Large intestine (tissue), 3 donors: Measurements from ENCODE around the gene SMAD4. TPM values are rescaled to one million over a fixed set of nuclear protein-coding genes. Genes with fewer than 3 reads are reported as not detected.
"Not testable (repeated sequence)": the region's sequence is repeated elsewhere in the genome, so short reads cannot be mapped to it uniquely, and the experiment has no call there.

Experiments used
- DNase-seq, 2 donors: peaks; one replicate each; pipeline versions ENCODE4 v3.0.0 to v3.0.0-alpha.2; 2013
- H3K27ac ChIP-seq: one replicate; pipeline ENCODE4 v1.5.1; 2013; ENCODE audit warnings: low read length
- H3K27me3 ChIP-seq: 2 replicates; pipeline ENCODE4 v1.6.1; 2013; ENCODE audit warnings: low read length; ENCODE audit not compliant: control insufficient read depth, insufficient read depth
- H3K36me3 ChIP-seq: 2 replicates; pipeline ENCODE4 v1.6.1; 2013; ENCODE audit warnings: low read length; ENCODE audit not compliant: control insufficient read depth, insufficient read depth
- H3K4me1 ChIP-seq: one replicate; pipeline ENCODE4 v1.6.1; 2013; ENCODE audit warnings: low read length; ENCODE audit not compliant: control insufficient read depth, insufficient read depth
- H3K4me3 ChIP-seq: one replicate; pipeline ENCODE4 v1.5.1; 2013; ENCODE audit warnings: low read length
- H3K9me3 ChIP-seq: one replicate; pipeline ENCODE4 v1.6.1; 2013; ENCODE audit warnings: mild to moderate bottlenecking, low read depth, low read length, moderate library complexity; ENCODE audit not compliant: control insufficient read depth
- WGBS: methylation state at CpG from one replicate; pipeline ENCODE4 v1.1.5; 2013; ENCODE audit warnings: low lambda C conversion rate; ENCODE audit not compliant: insufficient coverage; 5-methylcytosine and 5-hydroxymethylcytosine counted together
- polyA plus RNA-seq: library from polyadenylated mRNA; unstranded; fragments of 120-200 nt; gene quantifications from one replicate; pipeline ENCODE4 v1.2.1, GENCODE V29; 2013

The SMAD4 gene
- polyA plus RNA-seq, 1 donor: 94.0 TPM

DNA sequence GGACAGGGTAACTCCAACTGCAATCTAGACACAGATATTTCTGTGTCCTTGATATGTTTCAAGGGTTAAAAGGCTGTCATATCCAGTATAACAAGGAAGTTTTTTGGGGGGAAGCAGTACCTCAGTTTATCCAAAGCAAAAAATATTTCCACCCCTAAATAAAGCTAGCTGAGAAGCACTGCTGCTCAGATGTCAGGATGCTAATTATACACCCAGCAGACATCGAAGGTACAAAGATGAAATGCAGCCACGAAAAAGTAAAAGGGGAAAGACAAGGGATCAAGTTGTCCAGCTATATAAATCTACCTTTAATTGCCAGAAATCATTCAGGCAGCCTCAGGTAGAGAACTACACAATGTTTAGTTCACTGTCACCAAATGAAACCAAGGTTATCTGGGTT is 36.0 kb upstream of the SMAD4 start:
- Histone ChIP-seq H3K9me3 (no peaks in the 10 kb centered on the region), H3K4me3 (no peak overlapping the region), H3K4me1 (no peaks in the 10 kb centered on the region), H3K27ac (no peak overlapping the region), H3K36me3 (no peaks in the 10 kb centered on the region), H3K27me3 (no peaks in the 10 kb centered on the region)
- no peak for DNase-seq
- WGBS: no CpG with 5 or more reads among the region's 2 CpGs

DNA sequence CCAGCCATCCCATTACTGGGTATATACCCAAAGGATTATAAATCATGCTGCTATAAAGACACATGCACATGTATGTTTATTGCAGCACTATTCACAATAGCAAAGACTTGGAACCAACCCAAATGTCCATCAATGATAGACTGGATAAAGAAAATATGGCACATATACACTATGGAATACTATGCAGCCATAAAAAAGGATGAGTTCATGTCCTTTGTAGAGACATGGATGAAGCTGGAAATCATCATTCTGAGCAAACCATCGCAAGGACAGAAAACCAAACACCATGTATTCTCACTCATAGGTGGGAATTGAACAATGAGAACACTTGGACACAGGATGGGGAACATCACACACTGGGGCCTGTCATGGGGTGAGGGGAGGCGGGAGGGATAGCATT is 26.8 kb upstream of the SMAD4 start:
- not testable (repeated sequence) for H3K4me3 ChIP-seq, H3K9me3 ChIP-seq, H3K27ac ChIP-seq, H3K27me3 ChIP-seq, H3K4me1 ChIP-seq, DNase-seq, H3K36me3 ChIP-seq
- no CpG with 5 or more reads among the region's 2 CpGs for WGBS

DNA sequence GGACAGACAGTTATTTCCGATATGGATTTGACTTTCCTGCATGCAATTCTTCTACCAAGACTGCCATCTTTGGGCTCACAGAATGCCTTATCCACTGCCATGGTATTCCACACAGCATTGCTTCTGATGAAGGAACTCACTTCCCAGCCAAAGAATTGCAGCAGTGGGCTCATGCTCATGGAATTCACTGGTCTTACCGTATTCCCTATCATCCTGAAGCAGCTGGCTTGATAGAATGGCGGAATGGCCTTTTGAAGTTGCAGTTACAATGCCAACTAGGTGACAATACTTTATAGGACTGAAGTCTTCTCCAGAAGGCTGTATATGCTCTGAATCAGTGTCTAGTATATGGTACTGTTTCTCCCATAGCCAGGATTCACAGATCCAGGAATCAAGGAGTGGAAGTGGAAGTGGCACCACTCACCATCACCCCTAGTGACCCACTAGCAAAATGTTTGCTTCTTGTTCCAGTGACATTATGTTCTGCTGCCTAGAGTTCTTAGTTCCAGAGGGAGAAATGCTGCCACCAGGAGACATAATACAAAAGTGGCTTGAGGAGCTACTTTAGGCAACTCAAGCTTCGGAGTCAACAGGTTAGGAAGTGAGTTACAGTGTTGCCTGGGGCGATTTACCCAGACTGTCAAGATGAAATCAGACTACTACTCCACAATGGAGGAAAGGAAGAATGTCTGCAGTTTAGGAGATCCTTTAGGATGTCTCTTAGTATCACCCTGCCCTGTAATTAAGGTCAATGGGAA is 23.8 kb upstream of the SMAD4 start:
- DNase-seq: no peak
- Histone ChIP-seq H3K4me1 (peaks cover 6% of the 10 kb centered on the region), H3K36me3 (no peaks in the 10 kb centered on the region), H3K27ac (peak overlapping the region; percentile 25), H3K4me3 (no peak overlapping the region), H3K9me3 (no peaks in the 10 kb centered on the region), H3K27me3 (no peaks in the 10 kb centered on the region)
- WGBS: no CpG with 5 or more reads among the region's 5 CpGs

DNA sequence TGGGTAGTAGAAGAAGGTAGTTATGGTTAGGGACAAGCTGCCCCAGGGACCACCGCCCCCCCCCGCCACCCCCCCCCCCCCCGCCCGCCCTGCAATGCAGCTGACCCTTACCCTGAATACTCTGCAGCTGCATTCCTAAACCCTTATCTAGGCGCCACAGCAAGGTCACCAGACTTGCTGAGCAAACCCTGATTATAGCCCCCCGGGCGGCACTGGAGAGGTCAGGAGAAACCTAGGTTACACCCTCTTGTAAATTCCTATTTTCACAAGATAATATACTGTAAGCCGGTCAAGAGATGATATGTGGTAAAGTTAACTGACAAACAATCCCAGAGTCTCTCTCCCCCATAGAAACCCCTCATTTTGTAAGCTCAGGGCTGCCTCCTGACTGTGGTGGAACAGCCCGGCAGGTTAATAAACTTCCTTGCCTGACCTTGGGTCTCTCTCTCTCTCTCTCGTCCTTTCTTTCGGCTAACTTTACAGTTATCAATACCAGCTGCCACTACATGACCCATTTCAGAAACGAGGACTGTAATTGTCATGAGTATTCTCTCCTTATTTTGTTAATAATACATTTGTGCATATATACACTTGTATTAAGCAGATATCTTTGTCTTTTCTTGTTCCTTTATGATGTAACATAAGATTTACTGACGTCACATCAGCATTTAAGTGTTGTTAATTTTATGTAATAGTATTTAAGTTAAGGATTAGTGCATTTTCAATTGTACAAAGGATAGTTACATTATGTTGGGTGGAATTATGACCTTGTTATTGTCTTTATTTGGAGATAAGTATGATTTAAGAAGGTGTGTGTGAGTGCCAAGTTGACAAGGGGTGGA is 22.8 kb upstream of the SMAD4 start:
- peak; percentile 40 to 49 for DNase-seq
- Histone ChIP-seq H3K4me3 (no peak overlapping the region), H3K9me3 (no peaks in the 10 kb centered on the region), H3K27ac (no peak overlapping the region), H3K4me1 (peaks cover 6% of the 10 kb centered on the region), H3K36me3 (no peaks in the 10 kb centered on the region), H3K27me3 (no peaks in the 10 kb centered on the region)
- WGBS: 33% methylated on average over 1 of the region's 13 CpGs

DNA sequence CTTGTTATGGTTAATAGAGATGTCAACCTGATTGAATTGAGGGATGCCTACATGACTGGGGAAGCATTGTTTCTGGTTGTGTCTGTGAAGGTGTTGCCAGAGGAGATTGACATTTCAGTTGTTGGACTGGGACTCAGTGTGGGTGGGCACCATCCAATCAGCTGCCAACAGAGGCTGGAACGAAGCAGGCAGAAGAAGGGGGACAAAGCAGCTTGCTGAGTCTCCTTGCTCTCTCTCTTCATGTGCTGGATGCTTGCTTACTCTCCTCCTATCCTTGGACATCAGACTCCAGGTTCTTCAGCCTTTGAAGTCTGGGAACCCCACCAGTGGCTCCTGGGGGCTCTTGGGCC is 22.2 kb upstream of the SMAD4 start:
- Histone ChIP-seq H3K27ac (peak overlapping the region; percentile 8), H3K4me1 (peaks cover 6% of the 10 kb centered on the region), H3K9me3 (no peaks in the 10 kb centered on the region), H3K4me3 (no peak overlapping the region), H3K36me3 (no peaks in the 10 kb centered on the region), H3K27me3 (no peaks in the 10 kb centered on the region)
- no CpG with 5 or more reads among the region's 1 CpG for WGBS
- DNase-seq: no peak

DNA sequence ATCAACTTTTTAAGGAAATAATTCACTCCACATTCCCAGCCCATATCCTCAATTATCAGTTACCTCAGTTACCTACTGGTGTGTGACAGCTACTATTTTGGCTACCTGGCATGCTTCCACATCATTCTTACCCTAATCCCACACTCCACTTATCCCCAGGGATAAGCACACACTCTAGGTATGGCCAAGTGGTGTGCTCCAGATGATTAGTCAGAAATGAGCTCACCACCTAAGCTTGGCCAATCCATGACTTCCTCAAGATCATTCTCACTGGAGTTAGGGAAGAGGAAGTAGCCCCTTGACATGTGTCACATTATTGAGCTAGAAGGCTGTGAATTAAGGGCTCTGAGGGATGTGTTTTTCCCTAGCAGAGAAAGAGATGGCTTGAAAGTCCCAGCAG is 20.9 kb upstream of the SMAD4 start:
- H3K36me3 ChIP-seq: no peaks in the 10 kb centered on the region
- DNase-seq: no peak
- H3K4me1 ChIP-seq: peaks cover 6% of the 10 kb centered on the region
- H3K27me3 ChIP-seq: no peaks in the 10 kb centered on the region
- H3K27ac ChIP-seq: no peak overlapping the region
- H3K4me3 ChIP-seq: no peak overlapping the region
- no peaks in the 10 kb centered on the region for H3K9me3 ChIP-seq

DNA sequence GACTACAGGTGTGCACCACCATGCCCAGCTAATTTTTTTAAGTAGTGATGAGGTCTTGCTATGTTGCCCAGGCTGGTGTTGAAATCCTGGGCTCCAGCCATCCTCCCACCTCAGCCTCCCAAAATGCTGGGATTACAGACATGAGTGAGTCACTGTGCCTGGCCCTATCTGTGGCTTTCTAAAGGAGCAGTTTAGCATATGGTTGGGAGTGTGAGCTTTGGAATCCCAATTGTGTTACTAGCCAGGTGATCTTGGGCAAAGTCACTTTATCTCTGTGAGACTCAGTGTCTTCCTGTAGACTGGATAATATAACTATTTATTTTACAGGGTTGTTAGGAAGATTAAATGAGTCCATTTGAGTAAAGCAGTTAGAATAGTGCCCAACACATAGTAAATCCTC is 19.8 kb upstream of the SMAD4 start:
- Histone ChIP-seq H3K36me3 (no peaks in the 10 kb centered on the region), H3K4me3 (no peak overlapping the region), H3K27ac (no peak overlapping the region), H3K4me1 (peaks cover 6% of the 10 kb centered on the region), H3K27me3 (no peaks in the 10 kb centered on the region), H3K9me3 (no peaks in the 10 kb centered on the region)
- peak in 1 of 2 donors; percentile 27 for DNase-seq

DNA sequence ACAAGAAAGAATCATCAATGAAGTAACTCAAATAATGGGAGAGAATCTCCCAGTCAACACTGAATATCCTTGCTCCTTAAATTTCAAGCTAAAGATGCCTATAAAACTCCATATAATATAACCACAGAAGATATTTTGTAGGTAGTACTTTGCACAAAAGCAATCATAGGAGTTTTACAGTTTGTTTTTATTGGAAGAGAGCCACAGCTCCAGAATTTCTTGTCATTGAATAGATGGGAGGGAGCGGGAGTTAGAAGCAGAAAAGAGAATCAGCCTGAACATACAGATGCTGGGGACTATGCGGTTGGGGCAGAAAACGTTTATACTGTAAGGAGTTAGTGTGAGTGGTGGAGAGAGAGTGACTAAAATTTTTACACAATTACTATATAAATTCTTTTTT is 18.3 kb upstream of the SMAD4 start:
- Histone ChIP-seq H3K36me3 (no peaks in the 10 kb centered on the region), H3K4me1 (peaks cover 6% of the 10 kb centered on the region), H3K27ac (no peak overlapping the region), H3K27me3 (no peaks in the 10 kb centered on the region), H3K9me3 (no peaks in the 10 kb centered on the region), H3K4me3 (no peak overlapping the region)
- WGBS: 89% methylated on average over 3 of the region's 3 CpGs
- no peak for DNase-seq

DNA sequence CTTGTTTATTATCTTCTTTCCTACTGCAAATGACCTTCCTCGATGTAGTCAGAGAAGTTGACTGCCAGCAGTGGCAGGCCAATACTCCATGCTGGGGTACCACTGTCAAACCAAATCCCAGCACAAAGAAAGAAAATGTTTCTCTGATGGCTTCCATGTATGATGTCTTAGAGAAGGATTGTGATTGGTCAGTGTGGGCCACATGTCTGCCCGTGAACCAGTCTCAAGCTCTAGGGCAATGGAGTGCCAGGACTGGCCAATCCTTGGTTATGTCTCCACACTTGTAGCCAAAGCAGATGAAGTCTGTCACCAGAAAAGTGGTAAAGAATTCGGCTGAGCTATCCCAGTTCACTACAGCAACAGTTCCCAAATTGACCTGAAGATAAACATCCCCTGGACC is 17.6 kb upstream of the SMAD4 start:
- peaks cover 6% of the 10 kb centered on the region for H3K4me1 ChIP-seq
- no peak overlapping the region for H3K27ac ChIP-seq
- no peak overlapping the region for H3K4me3 ChIP-seq
- no peak for DNase-seq
- H3K36me3 ChIP-seq: no peaks in the 10 kb centered on the region
- no peaks in the 10 kb centered on the region for H3K27me3 ChIP-seq
- H3K9me3 ChIP-seq: no peaks in the 10 kb centered on the region
- WGBS: no CpG with 5 or more reads among the region's 3 CpGs

DNA sequence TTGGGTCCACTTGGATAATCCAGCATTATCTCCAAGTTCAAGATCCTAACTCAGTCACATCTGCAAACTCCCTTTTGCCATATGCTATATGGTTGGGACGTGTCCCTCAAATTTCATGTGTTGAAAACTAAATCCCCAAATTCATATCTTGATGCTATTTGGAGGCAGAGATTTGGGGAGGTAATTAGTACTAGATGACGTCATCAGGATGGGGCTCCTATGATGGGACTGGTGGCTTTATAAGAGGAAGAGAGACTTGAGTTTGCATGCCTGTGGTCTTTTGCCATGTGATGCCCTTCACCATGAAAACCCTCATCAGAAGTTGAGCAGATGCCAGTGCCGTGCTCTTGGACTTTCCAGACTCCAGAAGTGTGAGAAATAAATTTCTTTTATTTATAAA is 16.8 kb upstream of the SMAD4 start:
- Histone ChIP-seq H3K4me3 (no peak overlapping the region), H3K9me3 (no peaks in the 10 kb centered on the region), H3K36me3 (no peaks in the 10 kb centered on the region), H3K27ac (no peak overlapping the region), H3K4me1 (no peaks in the 10 kb centered on the region), H3K27me3 (no peaks in the 10 kb centered on the region)
- no peak for DNase-seq
- WGBS: 100% methylated on average over 1 of the region's 3 CpGs
